Thyroid gland (tissue), 4 donors: ENCODE data around the gene TNP2. TPM values are rescaled to one million over a fixed set of nuclear protein-coding genes. Genes with fewer than 3 reads are reported as not detected.

Experiments
- DNase-seq, 2 donors: peaks; one replicate each; pipeline ENCODE4 v3.0.0-alpha.2; 2019
- H3K27ac ChIP-seq, 3 donors: fragments of 200-600 bp; sonication (generic); 1 replicate in 2 of 3; 2 replicates in 1 of 3; pipeline ENCODE4 v1.5.1; 2016 to 2019; ENCODE audit warnings: mild to moderate bottlenecking in 1 of 3, moderate library complexity in 1 of 3
- H3K27me3 ChIP-seq: fragments of 200-600 bp; sonication (generic); one replicate; pipeline ENCODE4 v1.5.1; 2019
- H3K36me3 ChIP-seq, 2 donors: fragments of 200-600 bp; sonication (generic); one replicate each; pipeline ENCODE4 v1.5.1; 2016 to 2019
- H3K4me1 ChIP-seq, 2 donors: fragments of 200-600 bp; sonication (generic); one replicate each; pipeline ENCODE4 v1.5.1; 2017 to 2019
- H3K4me3 ChIP-seq, 3 donors: fragments of 200-600 bp; sonication (generic); replicated peaks in 1 of 3; 1 replicate in 2 of 3; 2 replicates in 1 of 3; pipeline ENCODE4 v1.5.1; 2016; ENCODE audit warnings: mild to moderate bottlenecking in 1 of 3
- H3K9me3 ChIP-seq: fragments of 200-600 bp; sonication (generic); one replicate; pipeline ENCODE4 v1.5.1; 2017
- POLR2A ChIP-seq, 2 donors: fragments of 450-650 bp; IDR thresholded peaks; one replicate each; pipeline ENCODE4 v1.6.1; 2017; ENCODE audit warnings: antibody characterized with exemption in 2 of 2, mild to moderate bottlenecking in 2 of 2, moderate library complexity in 1 of 2
- WGBS, 2 donors: methylation state at CpG; one replicate each; pipeline ENCODE4 v1.1.5; 2017; 5-methylcytosine and 5-hydroxymethylcytosine counted together
- intact Hi-C: fragments of 100-400 bp; cut with DNase I; formaldehyde crosslinking; loops from one replicate; pipeline ENCODE4 v1.15.1; 2023
- total RNA-seq, 4 donors: library from RNA; depleted of rRNA; stranded (reverse); fragments of >200 nt; gene quantifications; one replicate each; pipeline ENCODE4 v1.2.3, GENCODE V29; 2016
- TF ChIP-seq, protein P1 (sequence below), 6 experiments: fragments of 200-600 bp in 3 of 6; fragments of 450-650 bp in 3 of 6; sonication (generic) in 3 of 6; IDR thresholded peaks; one replicate each; pipeline ENCODE4 v1.5.1; 2016 to 2019; ENCODE audit warnings: antibody characterized with exemption in 6 of 6, mild to moderate bottlenecking in 2 of 6, inconsistent platforms in 1 of 6, moderate library complexity in 1 of 6

TNP2 gene
- total RNA-seq, 4 donors from 2014 or later, result not detected

DNA sequence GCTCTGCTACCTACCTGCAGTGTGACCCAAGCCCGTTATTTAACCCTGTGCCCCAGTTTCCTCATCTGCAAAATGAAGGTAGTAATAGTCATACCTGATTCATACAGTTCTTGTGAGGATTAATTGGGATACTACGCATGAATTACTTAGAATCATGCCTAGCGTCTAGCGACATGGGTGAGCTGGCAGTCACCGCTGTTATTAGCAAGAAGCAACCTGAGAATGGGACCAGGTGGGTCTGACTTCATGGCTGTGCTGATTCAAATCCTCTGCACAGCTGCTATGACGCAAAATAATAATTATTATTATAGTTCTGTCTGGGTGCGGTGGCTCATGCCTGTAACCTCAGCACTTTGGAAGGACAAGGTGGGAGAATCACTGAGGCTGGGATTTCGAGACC is 21.0 kb downstream of the TNP2 start:
- Histone ChIP-seq H3K9me3 (no peaks in the 10 kb centered on the region), H3K4me3 (no peak overlapping the region), H3K27ac (no peak overlapping the region), H3K36me3 (no peaks in the 10 kb centered on the region), H3K27me3 (no peaks in the 10 kb centered on the region), H3K4me1 (no peaks in the 10 kb centered on the region)
- TF ChIP-seq, protein P1, sequence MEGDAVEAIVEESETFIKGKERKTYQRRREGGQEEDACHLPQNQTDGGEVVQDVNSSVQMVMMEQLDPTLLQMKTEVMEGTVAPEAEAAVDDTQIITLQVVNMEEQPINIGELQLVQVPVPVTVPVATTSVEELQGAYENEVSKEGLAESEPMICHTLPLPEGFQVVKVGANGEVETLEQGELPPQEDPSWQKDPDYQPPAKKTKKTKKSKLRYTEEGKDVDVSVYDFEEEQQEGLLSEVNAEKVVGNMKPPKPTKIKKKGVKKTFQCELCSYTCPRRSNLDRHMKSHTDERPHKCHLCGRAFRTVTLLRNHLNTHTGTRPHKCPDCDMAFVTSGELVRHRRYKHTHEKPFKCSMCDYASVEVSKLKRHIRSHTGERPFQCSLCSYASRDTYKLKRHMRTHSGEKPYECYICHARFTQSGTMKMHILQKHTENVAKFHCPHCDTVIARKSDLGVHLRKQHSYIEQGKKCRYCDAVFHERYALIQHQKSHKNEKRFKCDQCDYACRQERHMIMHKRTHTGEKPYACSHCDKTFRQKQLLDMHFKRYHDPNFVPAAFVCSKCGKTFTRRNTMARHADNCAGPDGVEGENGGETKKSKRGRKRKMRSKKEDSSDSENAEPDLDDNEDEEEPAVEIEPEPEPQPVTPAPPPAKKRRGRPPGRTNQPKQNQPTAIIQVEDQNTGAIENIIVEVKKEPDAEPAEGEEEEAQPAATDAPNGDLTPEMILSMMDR (IDR thresholded peaks at IDR 0.05), result no peak
- no peak for TF ChIP-seq POLR2A (IDR thresholded peaks at IDR 0.05)
- WGBS, 2 donors, result 96 to 98% methylated on average over 8 of the region's 8 CpGs
- intact Hi-C loops, result no loop called here
- no peak for DNase-seq

DNA sequence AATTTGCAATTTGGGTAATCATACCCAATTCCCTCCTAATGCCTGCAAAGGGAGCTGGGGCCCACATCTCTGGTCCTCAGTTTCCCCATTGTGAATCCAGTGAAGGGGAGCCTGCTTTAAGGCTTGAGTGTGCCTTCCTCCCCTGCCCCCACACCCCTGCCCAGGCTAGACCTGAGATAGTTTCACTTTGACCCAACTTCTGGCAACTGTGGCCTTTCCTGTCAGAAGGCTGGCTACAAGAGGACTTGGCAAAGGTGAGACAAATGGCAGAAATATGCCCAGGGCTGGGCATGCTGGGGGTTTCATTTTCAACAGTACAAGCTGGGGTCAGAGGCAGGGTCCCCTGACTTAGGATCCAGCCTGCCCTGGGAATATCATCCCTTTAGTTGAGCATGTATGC is 23.1 kb downstream of the TNP2 start:
- Histone ChIP-seq H3K4me1 (no peaks in the 10 kb centered on the region), H3K36me3 (no peaks in the 10 kb centered on the region), H3K27me3 (no peaks in the 10 kb centered on the region), H3K4me3 (no peak overlapping the region), H3K27ac (no peak overlapping the region), H3K9me3 (no peaks in the 10 kb centered on the region)
- intact Hi-C loops, result no loop called here
- TF ChIP-seq, protein P1 (IDR thresholded peaks at IDR 0.05), result no peak
- TF ChIP-seq POLR2A (IDR thresholded peaks at IDR 0.05), result no peak
- DNase-seq, result no peak

DNA sequence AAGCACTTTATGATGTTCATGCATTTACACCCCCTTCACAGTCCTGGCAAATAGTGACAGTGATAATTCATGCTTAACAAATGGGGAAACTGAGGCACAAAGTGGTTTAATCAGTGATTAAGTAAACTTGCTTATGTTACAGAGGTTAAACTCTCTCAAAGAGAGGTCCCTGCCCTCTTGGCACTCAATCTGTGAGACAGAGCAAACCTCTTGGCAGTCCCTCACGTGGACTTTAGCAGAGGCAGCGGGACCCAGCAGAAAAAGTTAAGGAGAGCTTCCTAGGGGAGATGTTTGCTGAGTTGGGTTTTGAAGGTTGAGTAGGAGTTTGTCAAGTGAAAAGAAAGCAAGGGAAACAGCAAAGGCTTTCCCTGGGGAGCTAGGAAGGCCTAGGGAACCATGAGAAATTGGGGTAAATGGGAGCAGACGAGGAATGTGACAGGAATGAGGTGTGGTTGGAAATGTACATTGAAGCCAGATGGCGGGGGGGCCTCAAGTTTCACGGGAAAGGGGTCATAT is 23.8 kb downstream of the TNP2 start:
- intact Hi-C loops, result no loop called here
- no peaks in the 10 kb centered on the region for H3K4me1 ChIP-seq
- no peak overlapping the region for H3K27ac ChIP-seq
- no peak for DNase-seq
- no peaks in the 10 kb centered on the region for H3K36me3 ChIP-seq
- TF ChIP-seq, protein P1 (IDR thresholded peaks at IDR 0.05), result no peak
- TF ChIP-seq POLR2A (IDR thresholded peaks at IDR 0.05), result no peak
- H3K9me3 ChIP-seq, result no peaks in the 10 kb centered on the region
- no peaks in the 10 kb centered on the region for H3K27me3 ChIP-seq
- WGBS, 2 donors, result 84 to 91% methylated on average over 5 of the region's 5 CpGs
- H3K4me3 ChIP-seq, result no peak overlapping the region

DNA sequence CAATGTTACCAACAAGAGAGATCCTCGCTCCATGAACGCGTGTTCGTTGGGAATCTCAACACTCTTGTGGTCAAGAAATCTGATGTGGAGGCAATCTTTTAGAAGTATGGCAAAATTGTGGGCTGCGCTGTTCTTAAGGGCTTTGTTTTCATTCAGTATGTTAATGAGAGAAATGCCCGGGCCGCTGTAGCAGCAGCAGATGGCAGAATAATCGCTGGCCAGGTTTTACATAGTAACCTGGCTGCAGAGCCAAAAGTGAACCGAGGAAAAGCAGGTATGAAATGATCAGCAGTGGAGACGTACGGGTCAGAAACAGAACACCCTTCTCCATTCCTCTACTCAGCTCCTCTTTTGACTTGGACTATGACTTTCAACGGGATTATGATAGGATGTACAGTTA is 26.5 kb downstream of the TNP2 start:
- Histone ChIP-seq H3K4me3 (no peak overlapping the region), H3K9me3 (no peaks in the 10 kb centered on the region), H3K4me1 (peaks cover 0 to 3% of the 10 kb centered on the region in 2 donors), H3K27ac (no peak overlapping the region), H3K36me3 (no peaks in the 10 kb centered on the region), H3K27me3 (no peaks in the 10 kb centered on the region)
- WGBS, 2 donors, result 69 to 73% methylated on average over 12 of the region's 12 CpGs
- TF ChIP-seq POLR2A (IDR thresholded peaks at IDR 0.05), result no peak
- TF ChIP-seq, protein P1 (IDR thresholded peaks at IDR 0.05), result no peak
- intact Hi-C loops, result no loop called here
- no peak for DNase-seq

DNA sequence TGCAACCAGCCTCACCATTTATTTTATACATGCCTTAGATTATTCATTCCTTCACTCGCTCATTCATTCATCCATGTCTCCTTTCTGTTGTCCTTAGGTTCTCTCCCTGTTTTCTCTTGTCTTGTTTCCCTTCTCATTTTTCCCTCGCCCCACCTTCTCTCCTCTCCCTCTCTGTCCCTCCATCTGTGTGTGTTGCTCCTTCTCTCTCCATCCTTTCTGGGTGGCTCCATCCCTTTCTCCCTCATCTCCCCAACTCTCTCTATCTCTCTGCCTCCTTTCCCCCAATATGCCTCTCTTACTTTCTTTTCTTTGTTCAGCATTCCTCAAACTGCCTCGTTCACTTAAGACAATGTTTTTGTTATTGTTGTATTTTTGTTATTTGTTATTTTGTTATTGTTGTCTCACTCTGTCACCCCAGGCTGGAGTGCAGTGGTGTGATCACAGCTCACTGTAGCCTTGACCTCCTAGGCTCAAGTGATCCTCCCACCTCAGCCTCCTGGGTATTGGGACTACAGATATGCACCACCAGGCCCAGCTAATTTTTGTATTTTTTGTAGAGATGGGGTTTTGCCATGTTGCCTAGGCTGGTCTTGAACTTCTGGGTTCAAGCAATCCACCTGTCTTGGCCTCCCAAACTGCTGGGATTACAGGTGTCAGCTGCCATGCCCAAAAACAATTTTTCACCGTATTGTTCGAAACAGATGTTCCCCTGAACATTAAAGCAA is 27.5 kb downstream of the TNP2 start:
- H3K9me3 ChIP-seq, result no peaks in the 10 kb centered on the region
- no peaks in the 10 kb centered on the region for H3K27me3 ChIP-seq
- DNase-seq, result no peak
- no peaks in the 10 kb centered on the region for H3K36me3 ChIP-seq
- no peak overlapping the region for H3K4me3 ChIP-seq
- peaks cover 0 to 8% of the 10 kb centered on the region in 2 donors for H3K4me1 ChIP-seq
- no peak overlapping the region for H3K27ac ChIP-seq
- 96% methylated on average over 5 of the region's 5 CpGs for WGBS, 2 donors
- intact Hi-C loops, result no loop called here
- TF ChIP-seq, protein P1 (IDR thresholded peaks at IDR 0.05), result no peak
